ENCODE measurements around the gene KDM2B.

- TF ChIP-seq CTCF (IDR thresholded peaks at IDR 0.05; ENCODE audit: low read length) (no peak), EZH2 (IDR thresholded peaks at IDR 0.05; ENCODE audit: borderline replicate concordance, low read length) (no peak)
These were observed 182.5 kb downstream of the KDM2B start for GRCh38 chr12:121398355-121398754.
